Measurements from ENCODE around the gene GOLGA5.

Gene GOLGA5

DNA sequence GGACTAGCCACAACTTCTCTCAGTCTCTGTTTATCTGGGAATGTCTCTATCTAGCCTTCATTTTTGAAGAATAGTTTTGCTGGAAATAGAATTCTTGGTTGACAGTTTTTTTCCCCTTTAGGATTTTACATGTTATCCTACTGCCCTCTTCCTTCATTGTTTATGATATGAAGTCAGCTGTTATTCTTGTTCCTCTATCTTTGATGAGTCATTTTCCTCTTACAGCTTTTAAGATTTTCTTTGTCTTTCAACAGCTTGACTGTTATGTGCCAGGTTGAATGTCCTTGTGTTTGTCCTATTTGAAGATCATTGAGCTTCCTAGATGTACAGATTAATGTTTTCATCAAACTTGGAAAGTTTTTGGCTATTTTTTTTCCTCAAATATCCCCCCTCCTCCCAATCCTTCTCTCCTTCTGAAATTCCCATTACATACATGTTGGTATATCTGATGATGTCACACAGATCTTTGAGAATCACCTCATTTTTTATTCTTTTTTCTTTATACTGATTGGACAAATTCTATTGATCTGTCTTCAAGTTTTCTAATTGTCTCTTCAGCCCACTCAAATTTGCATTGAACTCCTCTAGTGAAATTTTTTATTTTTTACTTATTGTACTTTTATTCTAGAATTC, 4.5 kb upstream of the GOLGA5 start:
- TF ChIP-seq EZH2 (IDR thresholded peaks at IDR 0.05; ENCODE audit: borderline replicate concordance, low read length) (no peak), CTCF (IDR thresholded peaks at IDR 0.05; ENCODE audit: low read length) (no peak)
- Histone ChIP-seq H3F3A (ENCODE audit: insufficient read depth, low read length) (no peaks in the 10 kb centered on the region), H3K9me2 (ENCODE audit: low read depth, low read length) (no peaks in the 10 kb centered on the region), H3K4me3 (ENCODE audit: low read depth, low read length, poor library complexity, severe bottlenecking) (no peak overlapping the region), H3K27ac (ENCODE audit: low read depth, low read length, poor library complexity, severe bottlenecking) (no peak overlapping the region), H3K27me3 (ENCODE audit: insufficient read depth, low read length) (no peaks in the 10 kb centered on the region), H4K20me1 (ENCODE audit: insufficient read depth, low read length) (no peaks in the 10 kb centered on the region), H3K4me2 (ENCODE audit: low read length) (no peak overlapping the region), H3K4me1 (ENCODE audit: insufficient read depth, low read length, severe bottlenecking) (peaks cover 5% of the 10 kb centered on the region), H2AFZ (ENCODE audit: low read length) (no peak overlapping the region), H3K79me2 (ENCODE audit: insufficient read depth, low read length) (0 out of 2 replicates have a peak, but pooled peaks cover 1% of the 10 kb centered on the region), H3K9me3 (ENCODE audit: low read length) (peaks cover 6% of the 10 kb centered on the region; the same call in 1 of the 2 replicates), H3K36me3 (ENCODE audit: insufficient read depth, low read length) (no peaks in the 10 kb centered on the region; the same call in 1 of the 2 replicates), H3K9ac (ENCODE audit: low read length) (no peak overlapping the region)

- TF ChIP-seq EZH2 (IDR thresholded peaks at IDR 0.05; ENCODE audit: borderline replicate concordance, low read length) (no peak), CTCF (IDR thresholded peaks at IDR 0.05; ENCODE audit: low read length) (no peak)
- H3K4me3 ChIP-seq (ENCODE audit: low read depth, low read length, poor library complexity, severe bottlenecking) = no peak overlapping the region
Measured at GRCh38 chr14:92792885-92793284, 1.2 kb upstream of the GOLGA5 start.

GRCh38 chr14:92794547-92794941, 439 bp downstream of the GOLGA5 start:
- H3K36me3 ChIP-seq (ENCODE audit: insufficient read depth, low read length) = peaks cover 18% of the 10 kb centered on the region
- TF ChIP-seq EZH2 (IDR thresholded peaks at IDR 0.05; ENCODE audit: borderline replicate concordance, low read length) = no peak
- no peak for TF ChIP-seq CTCF (IDR thresholded peaks at IDR 0.05; ENCODE audit: low read length)
- H3K9me2 ChIP-seq (ENCODE audit: low read depth, low read length) = no peaks in the 10 kb centered on the region
- H3K79me2 ChIP-seq (ENCODE audit: insufficient read depth, low read length) = peaks cover 11% of the 10 kb centered on the region; the same call in 1 of the 2 replicates
- H3K9ac ChIP-seq (ENCODE audit: low read length) = peak overlapping the region; percentile 96
- H3K4me1 ChIP-seq (ENCODE audit: insufficient read depth, low read length, severe bottlenecking) = peaks cover 16% of the 10 kb centered on the region
- no peaks in the 10 kb centered on the region for H4K20me1 ChIP-seq (ENCODE audit: insufficient read depth, low read length)
- peak overlapping the region; percentile 86 for H3K4me2 ChIP-seq (ENCODE audit: low read length)
- H3K4me3 ChIP-seq (ENCODE audit: low read depth, low read length, poor library complexity, severe bottlenecking) = peak overlapping the region; percentile 99
- no peak overlapping the region for H2AFZ ChIP-seq (ENCODE audit: low read length)
- no peaks in the 10 kb centered on the region for H3K27me3 ChIP-seq (ENCODE audit: insufficient read depth, low read length)
- no peaks in the 10 kb centered on the region for H3K9me3 ChIP-seq (ENCODE audit: low read length)
- no peaks in the 10 kb centered on the region for H3F3A ChIP-seq (ENCODE audit: insufficient read depth, low read length)
- H3K27ac ChIP-seq (ENCODE audit: low read depth, low read length, poor library complexity, severe bottlenecking) = peak overlapping the region; percentile 33

More at GRCh38 chr14:92792885-92793284, 1.2 kb upstream of the GOLGA5 start:
- no peaks in the 10 kb centered on the region for H4K20me1 ChIP-seq (ENCODE audit: insufficient read depth, low read length)
- no peaks in the 10 kb centered on the region for H3K9me2 ChIP-seq (ENCODE audit: low read depth, low read length)
- peaks cover 4% of the 10 kb centered on the region; the same call in 1 of the 2 replicates for H3K9me3 ChIP-seq (ENCODE audit: low read length)
- H2AFZ ChIP-seq (ENCODE audit: low read length) = 0 out of 2 replicates have a peak overlapping the region, but pooled peaks have one; percentile 71
- H3K27ac ChIP-seq (ENCODE audit: low read depth, low read length, poor library complexity, severe bottlenecking) = no peak overlapping the region
- peaks cover 8% of the 10 kb centered on the region for H3K36me3 ChIP-seq (ENCODE audit: insufficient read depth, low read length)
- no peaks in the 10 kb centered on the region for H3F3A ChIP-seq (ENCODE audit: insufficient read depth, low read length)
- no peak overlapping the region for H3K9ac ChIP-seq (ENCODE audit: low read length)
- H3K4me2 ChIP-seq (ENCODE audit: low read length) = no peak overlapping the region
- H3K4me1 ChIP-seq (ENCODE audit: insufficient read depth, low read length, severe bottlenecking) = peaks cover 16% of the 10 kb centered on the region
- peaks cover 11% of the 10 kb centered on the region; the same call in 1 of the 2 replicates for H3K79me2 ChIP-seq (ENCODE audit: insufficient read depth, low read length)
- H3K27me3 ChIP-seq (ENCODE audit: insufficient read depth, low read length) = no peaks in the 10 kb centered on the region
